IPS-NIHi11 (cell line): Measurements from ENCODE around the gene HTR2B.
"Not testable (repeated sequence)": the region's sequence is repeated elsewhere in the genome, so short reads cannot be mapped to it uniquely, and the experiment has no call there.

Source experiments
- DNase-seq: peaks from one replicate; pipeline ENCODE4 v3.0.0; 2012; ENCODE audit warnings: mixed read lengths, low spot score

Gene HTR2B

GRCh38 chr2:231133365-231134099, 8.7 kb upstream of the HTR2B start:
- no peak for DNase-seq

- no peak for DNase-seq
Observed at GRCh38 chr2:231132129-231132528, 7.3 kb upstream of the HTR2B start.

GRCh38 chr2:231130336-231131056, 5.7 kb upstream of the HTR2B start:
- no peak for DNase-seq

- DNase-seq = no peak
Observed at GRCh38 chr2:231129216-231129615, 4.4 kb upstream of the HTR2B start.

GRCh38 chr2:231128541-231128940, 3.7 kb upstream of the HTR2B start:
- no peak for DNase-seq

GRCh38 chr2:231127936-231128335, 3.1 kb upstream of the HTR2B start:
- DNase-seq = no peak

GRCh38 chr2:231127480-231127879, 2.6 kb upstream of the HTR2B start:
- DNase-seq = no peak

GRCh38 chr2:231126123-231126522, 1.3 kb upstream of the HTR2B start:
- DNase-seq = no peak

GRCh38 chr2:231123362-231123898, 1.4 kb downstream of the HTR2B start:
- DNase-seq = peak; percentile 10

- DNase-seq = no peak
Observed at GRCh38 chr2:231118614-231118942, 6.3 kb downstream of the HTR2B start.

- DNase-seq = no peak
Observed at GRCh38 chr2:231117922-231118613, 6.8 kb downstream of the HTR2B start.

GRCh38 chr2:231117148-231117547, 7.7 kb downstream of the HTR2B start:
- no peak for DNase-seq

GRCh38 chr2:231115651-231116050, 9.2 kb downstream of the HTR2B start:
- no peak for DNase-seq

- DNase-seq = no peak
Observed at GRCh38 chr2:231113489-231113888, 11.4 kb downstream of the HTR2B start.

GRCh38 chr2:231111987-231112386, 12.9 kb downstream of the HTR2B start:
- DNase-seq = no peak

- DNase-seq = no peak
Observed at GRCh38 chr2:231110551-231110950, 14.3 kb downstream of the HTR2B start.

GRCh38 chr2:231104115-231104713, 20.6 kb downstream of the HTR2B start:
- DNase-seq = peak; percentile 32

- DNase-seq = no peak
Observed at GRCh38 chr2:231102772-231103171, 22.1 kb downstream of the HTR2B start.

- DNase-seq = no peak
Observed at GRCh38 chr2:231100990-231101389, 23.9 kb downstream of the HTR2B start.

GRCh38 chr2:231100321-231100720, 24.5 kb downstream of the HTR2B start:
- not testable (repeated sequence) for DNase-seq

GRCh38 chr2:231099918-231100317, 24.9 kb downstream of the HTR2B start:
- DNase-seq = no peak

GRCh38 chr2:231094736-231095346, 30.0 kb downstream of the HTR2B start:
- no peak for DNase-seq
